Measurements from ENCODE around the gene DNHD1. TPM values are rescaled to one million over a fixed set of nuclear protein-coding genes. Genes with fewer than 3 reads are reported as not detected.

Gene DNHD1
- polyA plus RNA-seq (2013, experiment 1 of 2): 8.9 TPM
- polyA plus RNA-seq (2013, experiment 2 of 2): 7.0 TPM

GRCh38 chr11:6497069-6497839, at the start of gene DNHD1:
Gene DNHD1, plus strand, starts transcription at chr11:6497280. Its CDS starts 936 bp downstream, at chr11:6498216.
- peaks cover 3% of the 10 kb centered on the region for H3K4me1 ChIP-seq (ENCODE audit: control insufficient read depth, insufficient read depth, low read length, poor library complexity, severe bottlenecking)
- H3K4me3 ChIP-seq (ENCODE audit: extremely low read depth, insufficient read depth, low read length, poor library complexity, severe bottlenecking): no peak within 1 kb of the TSS
- no peak within 1 kb of the TSS for H3K27ac ChIP-seq (ENCODE audit: low read depth, low read length, severe bottlenecking)
- 80 to 82% methylated on average over 27 to 29 of the region's 33 CpGs for WGBS, 2 experiments (ENCODE audit: insufficient coverage in 2 of 2)
- H3K9me3 ChIP-seq (ENCODE audit: control insufficient read depth, low read length): no peaks in the 10 kb centered on the region
- peaks cover 67% of the 10 kb centered on the region for H3K36me3 ChIP-seq (ENCODE audit: control insufficient read depth, insufficient read depth, low read length)

- peaks cover 51% of the 10 kb centered on the region for H3K36me3 ChIP-seq (ENCODE audit: control insufficient read depth, insufficient read depth, low read length)
- no CpG with 5 or more reads among the region's 3 CpGs for WGBS, 2 experiments (ENCODE audit: insufficient coverage in 2 of 2)
- no peak overlapping the region for H3K27ac ChIP-seq (ENCODE audit: low read depth, low read length, severe bottlenecking)
- H3K4me3 ChIP-seq (ENCODE audit: extremely low read depth, insufficient read depth, low read length, poor library complexity, severe bottlenecking): no peak overlapping the region
- no peaks in the 10 kb centered on the region for H3K9me3 ChIP-seq (ENCODE audit: control insufficient read depth, low read length)
- no peaks in the 10 kb centered on the region for H3K4me1 ChIP-seq (ENCODE audit: control insufficient read depth, insufficient read depth, low read length, poor library complexity, severe bottlenecking)
These were observed 48.5 kb upstream of the DNHD1 start for GRCh38 chr11:6448574-6448973.

GRCh38 chr11:6452219-6452618, 44.9 kb upstream of the DNHD1 start:
- WGBS, 2 experiments (ENCODE audit: insufficient coverage in 2 of 2): 85 to 100% methylated on average over 3 of the region's 3 CpGs
- Histone ChIP-seq H3K9me3 (ENCODE audit: control insufficient read depth, low read length) (no peaks in the 10 kb centered on the region), H3K4me1 (ENCODE audit: control insufficient read depth, insufficient read depth, low read length, poor library complexity, severe bottlenecking) (no peaks in the 10 kb centered on the region), H3K36me3 (ENCODE audit: control insufficient read depth, insufficient read depth, low read length) (peaks cover 82% of the 10 kb centered on the region), H3K27ac (ENCODE audit: low read depth, low read length, severe bottlenecking) (no peak overlapping the region), H3K4me3 (ENCODE audit: extremely low read depth, insufficient read depth, low read length, poor library complexity, severe bottlenecking) (no peak overlapping the region)

GRCh38 chr11:6453152-6453551, 43.9 kb upstream of the DNHD1 start:
- whole genome bisulfite sequencing, 2 experiments (ENCODE audit: insufficient coverage in 2 of 2): 96 to 100% methylated on average over 2 of the region's 2 CpGs
- H3K4me1 ChIP-seq (ENCODE audit: control insufficient read depth, insufficient read depth, low read length, poor library complexity, severe bottlenecking): no peaks in the 10 kb centered on the region
- H3K27ac ChIP-seq (ENCODE audit: low read depth, low read length, severe bottlenecking): no peak overlapping the region
- peaks cover 80% of the 10 kb centered on the region for H3K36me3 ChIP-seq (ENCODE audit: control insufficient read depth, insufficient read depth, low read length)
- no peak overlapping the region for H3K4me3 ChIP-seq (ENCODE audit: extremely low read depth, insufficient read depth, low read length, poor library complexity, severe bottlenecking)
- H3K9me3 ChIP-seq (ENCODE audit: control insufficient read depth, low read length): no peaks in the 10 kb centered on the region

- WGBS, 2 experiments (ENCODE audit: insufficient coverage in 2 of 2): 100% methylated on average over 1 of the region's 2 CpGs; no CpG with 5 or more reads in 1 of the 2 experiments
- Histone ChIP-seq H3K4me3 (ENCODE audit: extremely low read depth, insufficient read depth, low read length, poor library complexity, severe bottlenecking) (no peak overlapping the region), H3K4me1 (ENCODE audit: control insufficient read depth, insufficient read depth, low read length, poor library complexity, severe bottlenecking) (no peaks in the 10 kb centered on the region), H3K9me3 (ENCODE audit: control insufficient read depth, low read length) (no peaks in the 10 kb centered on the region), H3K27ac (ENCODE audit: low read depth, low read length, severe bottlenecking) (no peak overlapping the region), H3K36me3 (ENCODE audit: control insufficient read depth, insufficient read depth, low read length) (peaks cover 77% of the 10 kb centered on the region)
These were observed 42.0 kb upstream of the DNHD1 start for GRCh38 chr11:6455070-6455469.

GRCh38 chr11:6456361-6457073, 40.6 kb upstream of the DNHD1 start:
- Histone ChIP-seq H3K4me3 (ENCODE audit: extremely low read depth, insufficient read depth, low read length, poor library complexity, severe bottlenecking) (no peak overlapping the region), H3K36me3 (ENCODE audit: control insufficient read depth, insufficient read depth, low read length) (peaks cover 66% of the 10 kb centered on the region), H3K4me1 (ENCODE audit: control insufficient read depth, insufficient read depth, low read length, poor library complexity, severe bottlenecking) (no peaks in the 10 kb centered on the region), H3K27ac (ENCODE audit: low read depth, low read length, severe bottlenecking) (no peak overlapping the region), H3K9me3 (ENCODE audit: control insufficient read depth, low read length) (no peaks in the 10 kb centered on the region)
- 98% methylated on average over 56 of the region's 56 CpGs for WGBS, 2 experiments (ENCODE audit: insufficient coverage in 2 of 2)

- Histone ChIP-seq H3K4me1 (ENCODE audit: control insufficient read depth, insufficient read depth, low read length, poor library complexity, severe bottlenecking) (no peaks in the 10 kb centered on the region), H3K36me3 (ENCODE audit: control insufficient read depth, insufficient read depth, low read length) (peaks cover 61% of the 10 kb centered on the region), H3K9me3 (ENCODE audit: control insufficient read depth, low read length) (no peaks in the 10 kb centered on the region), H3K4me3 (ENCODE audit: extremely low read depth, insufficient read depth, low read length, poor library complexity, severe bottlenecking) (no peak overlapping the region), H3K27ac (ENCODE audit: low read depth, low read length, severe bottlenecking) (no peak overlapping the region)
- 94 to 97% methylated on average over 22 to 23 of the region's 26 CpGs for WGBS, 2 experiments (ENCODE audit: insufficient coverage in 2 of 2)
These were observed 39.3 kb upstream of the DNHD1 start for GRCh38 chr11:6457581-6458320.

GRCh38 chr11:6458352-6459098, 38.6 kb upstream of the DNHD1 start:
- no peak overlapping the region for H3K27ac ChIP-seq (ENCODE audit: low read depth, low read length, severe bottlenecking)
- no peak overlapping the region for H3K4me3 ChIP-seq (ENCODE audit: extremely low read depth, insufficient read depth, low read length, poor library complexity, severe bottlenecking)
- peaks cover 61% of the 10 kb centered on the region for H3K36me3 ChIP-seq (ENCODE audit: control insufficient read depth, insufficient read depth, low read length)
- H3K4me1 ChIP-seq (ENCODE audit: control insufficient read depth, insufficient read depth, low read length, poor library complexity, severe bottlenecking): no peaks in the 10 kb centered on the region
- no peaks in the 10 kb centered on the region for H3K9me3 ChIP-seq (ENCODE audit: control insufficient read depth, low read length)
- 90 to 100% methylated on average over 1 of the region's 2 CpGs for WGBS, 2 experiments (ENCODE audit: insufficient coverage in 2 of 2)

- Histone ChIP-seq H3K4me3 (ENCODE audit: extremely low read depth, insufficient read depth, low read length, poor library complexity, severe bottlenecking) (no peak overlapping the region), H3K4me1 (ENCODE audit: control insufficient read depth, insufficient read depth, low read length, poor library complexity, severe bottlenecking) (no peaks in the 10 kb centered on the region), H3K27ac (ENCODE audit: low read depth, low read length, severe bottlenecking) (no peak overlapping the region), H3K36me3 (ENCODE audit: control insufficient read depth, insufficient read depth, low read length) (peaks cover 61% of the 10 kb centered on the region), H3K9me3 (ENCODE audit: control insufficient read depth, low read length) (no peaks in the 10 kb centered on the region)
- no CpG with 5 or more reads among the region's 1 CpG for WGBS, 2 experiments (ENCODE audit: insufficient coverage in 2 of 2)
These were observed 38.0 kb upstream of the DNHD1 start for GRCh38 chr11:6459099-6459450.
